Endothelial cell of umbilical vein (primary cell): ENCODE measurements around the gene PI4KA.

Experiments used
- CTCF ChIP-seq, 2 donors: IDR thresholded peaks; 1 replicate in 1 of 2; 2 replicates in 1 of 2; pipeline ENCODE4 v1.5.1; 2011; ENCODE audit warnings: low read length in 2 of 2, mild to moderate bottlenecking in 2 of 2, moderate library complexity in 2 of 2, control low read depth in 1 of 2, inconsistent platforms in 1 of 2, low read depth in 1 of 2; ENCODE audit not compliant: insufficient read depth in 1 of 2; ENCODE audit errors: extremely low read depth in 1 of 2
- EZH2 ChIP-seq: IDR thresholded peaks from 2 replicates; pipeline ENCODE4 v1.6.1; 2012; ENCODE audit warnings: borderline replicate concordance, low read depth, mild to moderate bottlenecking, moderate library complexity, low read length, inconsistent platforms; ENCODE audit not compliant: severe bottlenecking
- FOS ChIP-seq: IDR thresholded peaks from 2 replicates; pipeline ENCODE4 v1.6.1; 2011; ENCODE audit warnings: mild to moderate bottlenecking, low read length, moderate library complexity, borderline replicate concordance; ENCODE audit not compliant: insufficient read depth
- GATA2 ChIP-seq: IDR thresholded peaks from 2 replicates; pipeline ENCODE4 v1.7.0; 2011; ENCODE audit warnings: low read depth, mild to moderate bottlenecking, moderate library complexity, mixed read lengths, low read length; ENCODE audit not compliant: insufficient read length, insufficient read depth
- JUN ChIP-seq: IDR thresholded peaks from 2 replicates; pipeline ENCODE4 v1.6.1; 2011; ENCODE audit warnings: borderline replicate concordance, low read depth; ENCODE audit not compliant: insufficient read length, insufficient read depth
- MAX ChIP-seq: IDR thresholded peaks from 2 replicates; pipeline ENCODE4 v1.6.1; 2011; ENCODE audit not compliant: insufficient read depth, insufficient read length
- MYC ChIP-seq: IDR thresholded peaks from one replicate; pipeline ENCODE4 v1.6.1; 2011; ENCODE audit warnings: mild to moderate bottlenecking, low read depth, low read length
- POLR2A ChIP-seq: IDR thresholded peaks from 2 replicates; pipeline ENCODE4 v1.6.1; 2012; ENCODE audit warnings: low read depth, mild to moderate bottlenecking, control low read depth, low read length
- POLR2AphosphoS5 ChIP-seq: IDR thresholded peaks from 2 replicates; pipeline ENCODE4 v1.6.1; 2012; ENCODE audit warnings: low read depth, mild to moderate bottlenecking, control low read depth, low read length, moderate library complexity; ENCODE audit not compliant: insufficient read depth

GRCh38 chr22:20725987-20726558 is 132.5 kb downstream of the PI4KA start:
- no peak for TF ChIP-seq CTCF (IDR thresholded peaks at IDR 0.05; ENCODE audit: extremely low read depth in 1 of 2, insufficient read depth in 1 of 2, low read depth in 1 of 2, low read length in 2 of 2)
- TF ChIP-seq MAX: no peak
- TF ChIP-seq POLR2AphosphoS5: no peak
- no peak for TF ChIP-seq EZH2
- TF ChIP-seq POLR2A: no peak
- TF ChIP-seq FOS: no peak
- TF ChIP-seq MYC: no peak
- TF ChIP-seq JUN: no peak
- no peak for TF ChIP-seq GATA2
